SU-DHL-6 (cell line): ENCODE data around the gene MRTFB.

ENCODE experiments used
- EZH2phosphoT487 ChIP-seq: fragments of 200-600 bp; sonication (generic), shearing (Covaris generic); conservative IDR thresholded peaks from 2 replicates; pipeline ENCODE4 v1.6.1; 2018; ENCODE audit warnings: mild to moderate bottlenecking, antibody characterized with exemption, low read length, moderate library complexity, mixed read lengths
- TF ChIP-seq, protein P1 (sequence below): fragments of 200-600 bp; sonication (generic); IDR thresholded peaks from one replicate; pipeline ENCODE4 v1.5.1; 2017; ENCODE audit warnings: antibody characterized with exemption, mild to moderate bottlenecking, low read length, moderate library complexity; ENCODE audit not compliant: insufficient read depth, poor library complexity, severe bottlenecking

- TF ChIP-seq, protein P1, sequence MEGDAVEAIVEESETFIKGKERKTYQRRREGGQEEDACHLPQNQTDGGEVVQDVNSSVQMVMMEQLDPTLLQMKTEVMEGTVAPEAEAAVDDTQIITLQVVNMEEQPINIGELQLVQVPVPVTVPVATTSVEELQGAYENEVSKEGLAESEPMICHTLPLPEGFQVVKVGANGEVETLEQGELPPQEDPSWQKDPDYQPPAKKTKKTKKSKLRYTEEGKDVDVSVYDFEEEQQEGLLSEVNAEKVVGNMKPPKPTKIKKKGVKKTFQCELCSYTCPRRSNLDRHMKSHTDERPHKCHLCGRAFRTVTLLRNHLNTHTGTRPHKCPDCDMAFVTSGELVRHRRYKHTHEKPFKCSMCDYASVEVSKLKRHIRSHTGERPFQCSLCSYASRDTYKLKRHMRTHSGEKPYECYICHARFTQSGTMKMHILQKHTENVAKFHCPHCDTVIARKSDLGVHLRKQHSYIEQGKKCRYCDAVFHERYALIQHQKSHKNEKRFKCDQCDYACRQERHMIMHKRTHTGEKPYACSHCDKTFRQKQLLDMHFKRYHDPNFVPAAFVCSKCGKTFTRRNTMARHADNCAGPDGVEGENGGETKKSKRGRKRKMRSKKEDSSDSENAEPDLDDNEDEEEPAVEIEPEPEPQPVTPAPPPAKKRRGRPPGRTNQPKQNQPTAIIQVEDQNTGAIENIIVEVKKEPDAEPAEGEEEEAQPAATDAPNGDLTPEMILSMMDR, result no peak
- no peak for TF ChIP-seq EZH2phosphoT487
Observed at GRCh38 chr16:14028202-14028601, 42.9 kb upstream of the MRTFB start.
